CD4-positive, alpha-beta T cell (primary cell): Measurements from ENCODE around the gene VEPH1. TPM values are rescaled to one million over a fixed set of nuclear protein-coding genes. Genes with fewer than 3 reads are reported as not detected.

Experiments used
- ATAC-seq: fragments of 200-7000 bp; cut with Tn5 transposase; one replicate; pipeline ENCODE4 v1.10.0; 2022; ENCODE audit warnings: mild to moderate bottlenecking; ENCODE audit not compliant: poor library complexity
- CTCF ChIA-PET: fragments of 350-600 bp; sonication (Branson Sonifier 250); formaldehyde crosslinking; loops from one replicate; lab custom pipeline; 2021; ENCODE audit warnings: antibody characterized with exemption, inconsistent platforms; lab: Charles Lee
- POLR2A ChIA-PET: fragments of 350-600 bp; sonication (Branson Sonifier 250); formaldehyde crosslinking; loops from one replicate; lab custom pipeline; 2021; ENCODE audit warnings: antibody characterized with exemption, inconsistent platforms; lab: Charles Lee
- DNase-seq, 14 experiments: peaks; one replicate each; pipeline ENCODE4 v3.0.0-alpha.2; 2013 to 2020; ENCODE audit warnings: mixed read lengths in 2 of 14
- H3K27ac ChIP-seq, 2 donors: one replicate each; pipeline versions ENCODE4 v1.5.1 to v1.7.0; 2013; ENCODE audit warnings: low read length in 2 of 2, low read depth in 1 of 2, mild to moderate bottlenecking in 1 of 2
- H3K27me3 ChIP-seq, 2 experiments: 1 replicate in 1 of 2; 2 replicates in 1 of 2; pipeline versions ENCODE4 v1.6.1 to v1.7.0; 2013; ENCODE audit warnings: low read length in 2 of 2, control low read depth in 1 of 2, mild to moderate bottlenecking in 1 of 2, moderate library complexity in 1 of 2; ENCODE audit not compliant: insufficient read depth in 2 of 2, control insufficient read depth in 1 of 2
- H3K36me3 ChIP-seq: one replicate; pipeline ENCODE4 v1.6.1; 2013; ENCODE audit warnings: low read length, control low read depth; ENCODE audit not compliant: insufficient read depth
- H3K4me1 ChIP-seq: one replicate; pipeline ENCODE4 v1.6.1; 2013; ENCODE audit warnings: low read length, control low read depth; ENCODE audit not compliant: insufficient read depth
- H3K4me3 ChIP-seq: one replicate; pipeline ENCODE4 v1.5.1; 2013; ENCODE audit warnings: mild to moderate bottlenecking, low read length, moderate library complexity
- H3K9me3 ChIP-seq, 2 experiments: 1 replicate in 1 of 2; 2 replicates in 1 of 2; pipeline versions ENCODE4 v1.6.1 to v1.7.0; 2013; ENCODE audit warnings: low read length in 2 of 2, mild to moderate bottlenecking in 2 of 2, control low read depth in 1 of 2, moderate library complexity in 1 of 2; ENCODE audit not compliant: control insufficient read depth in 1 of 2, insufficient read depth in 1 of 2
- H3K27ac Mint-ChIP-seq: one replicate; pipeline ENCODE4 v1.8.0; 2020; ENCODE audit warnings: mixed read lengths
- H3K27me3 Mint-ChIP-seq: one replicate; pipeline ENCODE4 v1.8.0; 2021; ENCODE audit warnings: mixed read lengths
- H3K36me3 Mint-ChIP-seq: one replicate; pipeline ENCODE4 v1.8.0; 2021; ENCODE audit warnings: low read depth, mixed read lengths
- H3K4me1 Mint-ChIP-seq: one replicate; pipeline ENCODE4 v1.8.0; 2021; ENCODE audit warnings: low read depth, mixed read lengths
- H3K4me3 Mint-ChIP-seq: one replicate; pipeline ENCODE4 v1.8.0; 2020; ENCODE audit warnings: mild to moderate bottlenecking, mixed read lengths
- H3K9me3 Mint-ChIP-seq: one replicate; pipeline ENCODE4 v1.8.0; 2020; ENCODE audit warnings: mixed read lengths
- CTCF ChIP-seq: fragments of 200-600 bp; IDR thresholded peaks from one replicate; pipeline ENCODE4 v1.8.0; 2022; ENCODE audit warnings: antibody characterized with exemption, mild to moderate bottlenecking
- intact Hi-C, 2 experiments: fragments of 100-400 bp; cut with DNase I in 1 of 2; cut with micrococcal nuclease in 1 of 2; formaldehyde crosslinking; loops; one replicate each; pipeline versions ENCODE4 v1.15.1 to v1.9.0; 2023 to 2025; cut with DNase I, micrococcal nuclease
- total RNA-seq, 174 experiments: library from RNA in 2 of 174; stranded (reverse) in 2 of 174; gene quantifications; one replicate each; pipeline ENCODE4 v1.2.3 and lab custom pipeline; 2021 to 2026

The VEPH1 gene
- total RNA-seq, 2 experiments from 2014 or later = not detected

GRCh38 chr3:157311633-157312375 is 191.4 kb downstream of the VEPH1 start:
- CTCF ChIA-PET = no interaction called here
- H3K36me3 Mint-ChIP-seq = no peaks in the 10 kb centered on the region
- no peaks in the 10 kb centered on the region for H3K27me3 Mint-ChIP-seq

GRCh38 chr3:157310329-157311052 is 192.7 kb downstream of the VEPH1 start:
- Histone ChIP-seq H3K36me3 (no peaks in the 10 kb centered on the region), H3K27ac (no peak overlapping the region), H3K4me3 (no peak overlapping the region), H3K27me3 (no peaks in the 10 kb centered on the region), H3K4me1 (no peaks in the 10 kb centered on the region), H3K9me3 (no peaks in the 10 kb centered on the region)
- ATAC-seq (no peak), DNase-seq (no peak)
- Mint-ChIP-seq H3K27me3 (no peaks in the 10 kb centered on the region), H3K9me3 (no peaks in the 10 kb centered on the region), H3K4me3 (no peak overlapping the region), H3K4me1 (no peaks in the 10 kb centered on the region), H3K27ac (no peak overlapping the region), H3K36me3 (no peaks in the 10 kb centered on the region)
- ChIA-PET CTCF (no interaction called here), POLR2A (no interaction called here)
- TF ChIP-seq CTCF = no peak
- intact Hi-C loops = no loop called here

More at GRCh38 chr3:157311633-157312375, 191.4 kb downstream of the VEPH1 start:
- H3K27ac Mint-ChIP-seq = no peak overlapping the region
- no peak for DNase-seq
- Histone ChIP-seq H3K9me3 (no peaks in the 10 kb centered on the region), H3K4me1 (no peaks in the 10 kb centered on the region), H3K4me3 (no peak overlapping the region), H3K27me3 (no peaks in the 10 kb centered on the region), H3K36me3 (no peaks in the 10 kb centered on the region), H3K27ac (no peak overlapping the region)
- TF ChIP-seq CTCF = no peak
- H3K4me3 Mint-ChIP-seq = no peak overlapping the region
- POLR2A ChIA-PET = no interaction called here
- no peaks in the 10 kb centered on the region for H3K9me3 Mint-ChIP-seq
- intact Hi-C loops = no loop called here
- no peak for ATAC-seq
- no peaks in the 10 kb centered on the region for H3K4me1 Mint-ChIP-seq

GRCh38 chr3:157306502-157306901 is 196.7 kb downstream of the VEPH1 start:
- Mint-ChIP-seq H3K27ac (no peak overlapping the region), H3K36me3 (no peaks in the 10 kb centered on the region), H3K4me3 (no peak overlapping the region), H3K9me3 (no peaks in the 10 kb centered on the region), H3K27me3 (no peaks in the 10 kb centered on the region), H3K4me1 (no peaks in the 10 kb centered on the region)
- POLR2A ChIA-PET = no interaction called here
- Histone ChIP-seq H3K4me1 (no peaks in the 10 kb centered on the region), H3K27ac (no peak overlapping the region), H3K9me3 (no peaks in the 10 kb centered on the region), H3K36me3 (no peaks in the 10 kb centered on the region), H3K4me3 (no peak overlapping the region), H3K27me3 (no peaks in the 10 kb centered on the region)
- no peak for TF ChIP-seq CTCF
- intact Hi-C loops = no loop called here
- ATAC-seq (no peak), DNase-seq (no peak)
- CTCF ChIA-PET = no interaction called here
